Karpas-422 (cell line): ENCODE measurements around the gene KCNC3. TPM values are rescaled to one million over a fixed set of nuclear protein-coding genes. Genes with fewer than 3 reads are reported as not detected.

Experiments
- DNase-seq: peaks from one replicate; pipeline ENCODE4 v3.0.0-alpha.2; 2015
- H2AFZ ChIP-seq: fragments of 200-600 bp; sonication (generic); 2 replicates; pipeline ENCODE4 v1.6.1; 2014; ENCODE audit warnings: antibody characterized with exemption, low read length, mixed read lengths
- H3K27ac ChIP-seq: fragments of 200-600 bp; sonication (generic); 2 replicates; pipeline ENCODE4 v1.5.1; 2014; ENCODE audit warnings: mild to moderate bottlenecking, low read length, moderate library complexity
- H3K27me3 ChIP-seq: fragments of 200-600 bp; sonication (generic); 2 replicates; pipeline ENCODE4 v1.6.1; 2014; ENCODE audit warnings: low read length, mixed read lengths
- H3K36me3 ChIP-seq: fragments of 200-600 bp; sonication (generic); 2 replicates; pipeline ENCODE4 v1.6.1; 2014; ENCODE audit warnings: low read length, mixed read lengths; ENCODE audit not compliant: insufficient read depth
- H3K4me1 ChIP-seq: fragments of 200-600 bp; sonication (generic); 2 replicates; pipeline ENCODE4 v1.6.1; 2014; ENCODE audit warnings: mild to moderate bottlenecking, low read length, mixed read lengths
- H3K4me2 ChIP-seq: fragments of 200-600 bp; sonication (generic); 2 replicates; pipeline ENCODE4 v1.6.1; 2014; ENCODE audit warnings: low read length, low read depth, mild to moderate bottlenecking; ENCODE audit not compliant: poor library complexity, severe bottlenecking
- H3K4me3 ChIP-seq: fragments of 200-600 bp; sonication (generic); 2 replicates; pipeline ENCODE4 v1.5.1; 2014; ENCODE audit warnings: mild to moderate bottlenecking, antibody characterized with exemption, low read length, mixed read lengths
- H3K79me2 ChIP-seq: fragments of 200-600 bp; sonication (generic); 2 replicates; pipeline ENCODE4 v1.6.1; 2014; ENCODE audit warnings: mild to moderate bottlenecking, low read length, mixed read lengths
- H3K9ac ChIP-seq: fragments of 200-600 bp; sonication (generic); 2 replicates; pipeline ENCODE4 v1.6.0; 2014; ENCODE audit warnings: low read length
- H3K9me2 ChIP-seq: fragments of 200-600 bp; sonication (generic), shearing (Covaris generic); replicated peaks from 2 replicates; pipeline ENCODE4 v1.6.0; 2014; ENCODE audit warnings: mild to moderate bottlenecking, low read length, moderate library complexity; ENCODE audit not compliant: insufficient read depth
- H3K9me3 ChIP-seq: fragments of 300-700, 200-600 bp; sonication (generic); 2 replicates; pipeline ENCODE4 v1.6.1; 2014; ENCODE audit warnings: low read length, mixed read lengths
- H4K20me1 ChIP-seq: fragments of 200-600 bp; sonication (generic); 2 replicates; pipeline ENCODE4 v1.6.1; 2014; ENCODE audit warnings: mild to moderate bottlenecking, antibody characterized with exemption, low read length, low read depth; ENCODE audit not compliant: insufficient read depth
- total RNA-seq: library from RNA; depleted of rRNA; stranded (reverse); fragments of >200 nt; shearing (Covaris generic); gene quantifications from 2 replicates; pipeline ENCODE4 v1.2.3, GENCODE V29; 2014; ENCODE audit warnings: low replicate concordance

The KCNC3 gene
- total RNA-seq, 1 experiment from 2014 or later: 10.8 TPM

DNA sequence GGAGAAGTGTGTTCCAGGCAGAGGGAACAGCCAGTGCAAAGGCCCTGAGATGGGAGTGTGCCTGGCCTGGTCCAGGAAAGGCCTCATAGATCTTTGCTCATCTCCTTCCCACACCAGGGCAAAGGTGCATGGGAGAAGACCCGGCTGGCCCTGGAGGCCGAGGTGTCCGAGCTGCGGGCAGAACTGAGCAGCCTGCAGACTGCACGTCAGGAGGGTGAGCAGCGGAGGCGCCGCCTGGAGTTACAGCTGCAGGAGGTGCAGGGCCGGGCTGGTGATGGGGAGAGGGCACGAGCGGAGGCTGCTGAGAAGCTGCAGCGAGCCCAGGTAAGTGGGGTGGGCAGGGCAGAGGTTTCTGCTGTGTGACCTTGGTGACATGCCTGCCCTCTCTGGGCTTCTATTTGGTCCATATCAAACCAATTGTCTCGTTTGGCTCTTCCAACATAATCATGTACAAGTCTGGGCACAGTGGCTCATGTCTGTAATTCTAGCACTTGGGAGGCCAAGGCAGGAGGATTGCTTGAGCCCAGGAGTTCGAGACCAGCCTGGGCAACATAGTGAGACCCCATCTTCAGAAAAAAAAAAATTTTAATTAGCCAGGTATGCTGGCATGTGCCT lies 51.1 kb downstream of the KCNC3 start:
- Histone ChIP-seq H3K9ac (no peak overlapping the region), H3K27me3 (no peaks in the 10 kb centered on the region), H2AFZ (no peak overlapping the region), H3K9me2 (no peaks in the 10 kb centered on the region), H3K9me3 (no peaks in the 10 kb centered on the region), H3K79me2 (no peaks in the 10 kb centered on the region), H3K4me1 (no peaks in the 10 kb centered on the region), H4K20me1 (no peaks in the 10 kb centered on the region), H3K27ac (no peak overlapping the region), H3K4me2 (no peak overlapping the region), H3K4me3 (no peak overlapping the region), H3K36me3 (no peaks in the 10 kb centered on the region)
- DNase-seq: no peak

DNA sequence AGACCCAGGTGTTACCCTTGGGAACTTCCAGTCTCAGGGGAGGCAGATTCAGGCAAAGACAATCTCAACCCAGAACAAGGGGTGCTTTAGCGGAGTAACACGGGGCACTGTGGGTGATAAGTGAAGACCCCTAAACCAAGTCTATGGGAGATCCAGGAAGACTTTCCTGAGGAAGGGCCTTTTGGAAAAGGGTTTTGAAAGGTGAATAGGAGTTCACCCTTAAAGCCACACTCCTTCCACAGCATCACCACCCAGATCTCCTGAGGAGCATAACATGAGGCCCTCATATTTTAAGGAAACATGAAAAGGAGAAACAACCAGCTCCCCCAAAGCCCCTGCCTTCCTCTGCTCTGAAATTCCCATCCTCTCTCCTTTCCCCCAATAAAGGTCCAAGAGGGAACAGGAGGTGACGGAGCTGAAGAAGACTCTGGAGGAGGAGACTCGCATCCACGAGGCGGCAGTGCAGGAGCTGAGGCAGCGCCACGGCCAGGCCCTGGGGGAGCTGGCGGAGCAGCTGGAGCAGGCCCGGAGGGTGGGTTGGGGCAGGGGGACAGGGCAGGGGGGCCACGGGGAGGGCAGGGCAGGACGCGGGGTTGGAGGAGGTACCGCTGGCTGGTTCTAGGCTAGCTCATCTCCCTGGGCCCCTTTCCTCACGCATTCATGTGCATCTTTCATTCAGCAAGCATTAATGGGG lies 52.7 kb downstream of the KCNC3 start:
- H3K4me2 ChIP-seq: no peak overlapping the region
- H3K4me3 ChIP-seq: no peak overlapping the region
- no peaks in the 10 kb centered on the region for H3K4me1 ChIP-seq
- no peak overlapping the region for H2AFZ ChIP-seq
- DNase-seq: no peak
- no peak overlapping the region for H3K27ac ChIP-seq
- H3K27me3 ChIP-seq: no peaks in the 10 kb centered on the region
- no peak overlapping the region for H3K9ac ChIP-seq
- H3K9me2 ChIP-seq: no peaks in the 10 kb centered on the region
- no peaks in the 10 kb centered on the region for H4K20me1 ChIP-seq
- no peaks in the 10 kb centered on the region for H3K79me2 ChIP-seq
- no peaks in the 10 kb centered on the region for H3K36me3 ChIP-seq
- H3K9me3 ChIP-seq: no peaks in the 10 kb centered on the region

DNA sequence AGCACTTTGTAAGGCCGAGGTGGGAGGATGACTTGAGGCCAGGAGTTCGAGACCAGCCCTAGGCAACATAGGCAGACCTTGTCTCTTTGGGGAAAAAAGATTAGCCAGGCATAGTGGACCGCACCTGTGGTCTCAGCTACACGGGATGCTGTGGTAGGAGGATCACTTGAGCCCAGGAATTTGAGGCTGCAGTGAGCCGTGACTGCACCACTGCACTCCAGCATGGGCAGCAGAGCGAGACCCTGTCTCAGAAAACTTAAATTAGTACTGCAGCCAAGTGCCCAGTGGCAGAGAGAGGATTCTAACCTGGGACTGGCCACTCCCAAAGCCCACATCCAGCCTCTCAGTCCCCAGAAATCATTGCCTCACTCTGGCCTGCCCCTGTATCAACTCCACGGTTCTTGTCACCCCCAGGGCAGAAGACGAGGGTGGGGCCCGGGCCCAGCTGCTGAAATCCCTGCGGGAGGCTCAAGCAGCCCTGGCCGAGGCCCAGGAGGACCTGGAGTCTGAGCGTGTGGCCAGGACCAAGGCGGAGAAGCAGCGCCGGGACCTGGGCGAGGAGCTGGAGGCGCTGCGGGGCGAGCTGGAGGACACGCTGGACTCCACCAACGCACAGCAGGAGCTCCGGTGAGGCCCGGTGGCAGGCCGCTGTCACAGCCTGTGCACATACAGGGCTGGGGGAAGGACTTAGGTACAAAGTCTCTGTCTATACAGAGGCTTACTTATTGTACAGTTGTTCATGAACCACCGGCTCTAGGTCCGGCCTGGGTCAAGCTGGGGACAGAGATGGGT lies 53.4 kb downstream of the KCNC3 start:
- Histone ChIP-seq H3K9ac (no peak overlapping the region), H3K27ac (no peak overlapping the region), H3K4me1 (no peaks in the 10 kb centered on the region), H3K27me3 (no peaks in the 10 kb centered on the region), H2AFZ (no peak overlapping the region), H3K9me2 (no peaks in the 10 kb centered on the region), H4K20me1 (no peaks in the 10 kb centered on the region), H3K4me3 (no peak overlapping the region), H3K4me2 (no peak overlapping the region), H3K9me3 (no peaks in the 10 kb centered on the region), H3K36me3 (no peaks in the 10 kb centered on the region), H3K79me2 (no peaks in the 10 kb centered on the region)
- DNase-seq: no peak

DNA sequence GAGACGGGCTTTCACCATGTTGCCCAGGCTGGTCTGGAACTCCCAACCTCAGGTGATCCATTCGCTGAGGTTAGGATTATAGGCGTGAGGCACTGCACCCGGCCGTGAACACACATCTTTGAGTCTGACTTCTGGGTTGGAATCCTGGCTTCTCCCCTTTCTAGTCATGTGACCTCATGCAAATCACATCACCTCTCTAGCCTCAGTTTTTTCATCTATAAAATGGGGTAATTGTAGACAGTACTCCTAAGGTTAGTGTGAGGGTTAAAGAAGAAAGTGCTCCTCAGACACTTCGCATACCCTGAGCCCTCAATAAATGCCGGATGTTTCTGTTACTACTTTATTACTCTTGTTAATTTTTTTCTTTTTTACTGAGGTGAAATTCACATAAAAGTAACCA lies 55.4 kb downstream of the KCNC3 start:
- Histone ChIP-seq H3K36me3 (no peaks in the 10 kb centered on the region), H3K27ac (no peak overlapping the region), H4K20me1 (no peaks in the 10 kb centered on the region), H3K4me2 (no peak overlapping the region), H3K27me3 (no peaks in the 10 kb centered on the region), H3K9ac (no peak overlapping the region), H3K79me2 (no peaks in the 10 kb centered on the region), H2AFZ (no peak overlapping the region), H3K4me3 (no peak overlapping the region), H3K9me3 (no peaks in the 10 kb centered on the region), H3K9me2 (no peaks in the 10 kb centered on the region), H3K4me1 (no peaks in the 10 kb centered on the region)
- DNase-seq: no peak

DNA sequence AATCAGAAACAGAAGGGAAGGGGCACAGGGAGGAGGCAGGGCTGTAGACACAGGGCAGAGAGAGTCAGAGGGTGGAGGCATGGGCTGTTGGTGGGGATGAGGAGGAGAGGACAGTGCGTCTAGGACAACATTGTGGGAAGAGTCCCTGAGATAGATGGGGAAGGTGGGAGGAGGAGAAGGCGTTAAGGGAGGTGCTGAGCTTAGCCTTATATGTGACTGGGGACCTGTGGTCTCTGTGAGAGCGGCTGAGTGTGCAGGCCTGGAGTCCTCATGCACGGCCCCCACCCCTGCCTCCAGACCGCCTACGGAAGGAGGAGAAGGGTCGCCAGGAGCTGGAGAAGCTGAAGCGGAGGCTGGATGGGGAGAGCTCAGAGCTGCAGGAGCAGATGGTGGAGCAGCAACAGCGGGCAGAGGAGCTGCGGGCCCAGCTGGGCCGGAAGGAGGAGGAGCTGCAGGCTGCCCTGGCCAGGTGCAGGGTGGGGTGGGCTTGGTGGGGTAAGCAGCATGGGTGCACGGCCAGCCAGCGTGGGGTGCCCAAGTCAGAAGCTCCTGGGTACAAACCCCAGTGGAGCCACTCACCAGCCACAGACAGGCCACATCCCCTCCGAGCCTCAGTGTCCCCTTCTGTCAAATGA lies 56.8 kb downstream of the KCNC3 start:
- no peaks in the 10 kb centered on the region for H3K79me2 ChIP-seq
- no peak overlapping the region for H3K4me3 ChIP-seq
- no peaks in the 10 kb centered on the region for H3K9me2 ChIP-seq
- no peak overlapping the region for H3K4me2 ChIP-seq
- H3K9me3 ChIP-seq: no peaks in the 10 kb centered on the region
- no peaks in the 10 kb centered on the region for H3K27me3 ChIP-seq
- no peak overlapping the region for H3K9ac ChIP-seq
- H4K20me1 ChIP-seq: no peaks in the 10 kb centered on the region
- H3K4me1 ChIP-seq: no peaks in the 10 kb centered on the region
- DNase-seq: no peak
- H3K36me3 ChIP-seq: no peaks in the 10 kb centered on the region
- no peak overlapping the region for H2AFZ ChIP-seq
- no peak overlapping the region for H3K27ac ChIP-seq

DNA sequence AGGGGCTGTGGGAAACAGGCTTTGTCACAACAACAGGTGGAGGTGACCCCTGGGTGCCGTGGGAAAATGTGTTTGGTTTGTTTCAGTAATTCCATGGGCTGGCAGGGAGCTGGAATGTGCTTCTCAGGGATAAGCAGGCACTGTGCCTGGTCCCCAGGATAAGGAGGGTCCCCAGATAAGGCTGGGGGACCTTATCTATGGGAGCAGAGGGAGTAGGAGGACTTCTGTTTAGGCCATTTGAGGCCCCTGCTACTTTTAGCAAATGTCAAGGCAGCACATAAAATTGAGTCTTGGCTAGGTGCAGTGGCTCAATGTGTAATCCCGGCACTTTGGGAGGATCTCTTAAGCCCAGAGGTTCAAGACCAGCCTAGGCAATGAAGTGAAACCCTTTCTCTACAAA lies 59.5 kb downstream of the KCNC3 start:
- H3K79me2 ChIP-seq: no peaks in the 10 kb centered on the region
- no peak overlapping the region for H3K9ac ChIP-seq
- H3K27ac ChIP-seq: no peak overlapping the region
- no peaks in the 10 kb centered on the region for H3K9me2 ChIP-seq
- no peak for DNase-seq
- no peaks in the 10 kb centered on the region for H3K27me3 ChIP-seq
- H3K4me3 ChIP-seq: no peak overlapping the region
- no peaks in the 10 kb centered on the region; the same call in 1 of the 2 replicates for H4K20me1 ChIP-seq
- no peaks in the 10 kb centered on the region for H3K36me3 ChIP-seq
- H3K4me2 ChIP-seq: no peak overlapping the region
- H3K4me1 ChIP-seq: no peaks in the 10 kb centered on the region
- no peaks in the 10 kb centered on the region for H3K9me3 ChIP-seq
- H2AFZ ChIP-seq: no peak overlapping the region

DNA sequence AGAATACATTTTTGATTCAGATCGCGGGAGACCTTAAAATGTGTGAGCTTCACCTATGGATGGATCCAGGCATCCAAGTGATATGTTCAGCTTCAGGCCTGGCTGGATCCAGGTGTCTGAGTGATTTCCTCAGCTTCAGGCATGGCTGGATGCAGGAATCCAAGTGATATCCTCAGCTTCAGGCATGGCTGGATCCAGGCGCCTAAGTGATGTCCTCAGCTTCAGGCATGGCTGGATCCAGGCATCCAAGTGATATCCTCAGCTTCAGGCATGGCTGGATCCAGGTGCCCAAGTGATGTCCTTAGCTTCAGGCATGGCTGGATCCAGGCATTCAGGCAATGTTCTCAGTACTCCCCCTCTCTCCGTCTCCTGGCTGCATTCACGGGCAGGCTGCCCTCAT lies 60.7 kb downstream of the KCNC3 start:
- H3K79me2 ChIP-seq: no peaks in the 10 kb centered on the region
- H4K20me1 ChIP-seq: peaks cover 4% of the 10 kb centered on the region
- no peaks in the 10 kb centered on the region for H3K36me3 ChIP-seq
- no peaks in the 10 kb centered on the region for H3K9me3 ChIP-seq
- DNase-seq: no peak
- H3K9me2 ChIP-seq: no peaks in the 10 kb centered on the region
- no peak overlapping the region for H3K27ac ChIP-seq
- no peak overlapping the region for H3K9ac ChIP-seq
- H3K4me1 ChIP-seq: no peaks in the 10 kb centered on the region
- no peaks in the 10 kb centered on the region for H3K27me3 ChIP-seq
- H2AFZ ChIP-seq: no peak overlapping the region
- no peak overlapping the region for H3K4me3 ChIP-seq
- no peak overlapping the region for H3K4me2 ChIP-seq

DNA sequence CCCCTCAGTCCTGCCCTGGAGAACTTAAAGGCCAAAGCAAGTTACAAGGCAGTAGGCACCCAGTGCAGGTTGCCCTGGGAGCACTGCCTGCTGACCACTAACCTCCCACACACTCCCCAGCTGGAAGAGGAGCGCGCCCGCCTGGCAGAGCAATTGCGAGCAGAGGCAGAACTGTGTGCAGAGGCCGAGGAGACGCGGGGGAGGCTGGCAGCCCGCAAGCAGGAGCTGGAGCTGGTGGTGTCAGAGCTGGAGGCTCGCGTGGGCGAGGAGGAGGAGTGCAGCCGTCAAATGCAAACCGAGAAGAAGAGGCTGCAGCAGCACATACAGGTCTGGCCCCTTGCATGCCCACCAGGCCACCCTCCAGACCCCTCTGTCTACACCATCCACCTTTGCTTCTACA lies 61.1 kb downstream of the KCNC3 start:
- Histone ChIP-seq H3K4me1 (no peaks in the 10 kb centered on the region), H3K9me3 (no peaks in the 10 kb centered on the region), H3K36me3 (no peaks in the 10 kb centered on the region), H3K27ac (no peak overlapping the region), H3K4me2 (no peak overlapping the region), H3K9ac (no peak overlapping the region), H3K27me3 (no peaks in the 10 kb centered on the region), H4K20me1 (peaks cover 4% of the 10 kb centered on the region), H3K79me2 (no peaks in the 10 kb centered on the region), H3K9me2 (no peaks in the 10 kb centered on the region), H2AFZ (no peak overlapping the region), H3K4me3 (no peak overlapping the region)
- DNase-seq: no peak
